ENCODE results near the gene CHRNA4.

Gene CHRNA4

DNA sequence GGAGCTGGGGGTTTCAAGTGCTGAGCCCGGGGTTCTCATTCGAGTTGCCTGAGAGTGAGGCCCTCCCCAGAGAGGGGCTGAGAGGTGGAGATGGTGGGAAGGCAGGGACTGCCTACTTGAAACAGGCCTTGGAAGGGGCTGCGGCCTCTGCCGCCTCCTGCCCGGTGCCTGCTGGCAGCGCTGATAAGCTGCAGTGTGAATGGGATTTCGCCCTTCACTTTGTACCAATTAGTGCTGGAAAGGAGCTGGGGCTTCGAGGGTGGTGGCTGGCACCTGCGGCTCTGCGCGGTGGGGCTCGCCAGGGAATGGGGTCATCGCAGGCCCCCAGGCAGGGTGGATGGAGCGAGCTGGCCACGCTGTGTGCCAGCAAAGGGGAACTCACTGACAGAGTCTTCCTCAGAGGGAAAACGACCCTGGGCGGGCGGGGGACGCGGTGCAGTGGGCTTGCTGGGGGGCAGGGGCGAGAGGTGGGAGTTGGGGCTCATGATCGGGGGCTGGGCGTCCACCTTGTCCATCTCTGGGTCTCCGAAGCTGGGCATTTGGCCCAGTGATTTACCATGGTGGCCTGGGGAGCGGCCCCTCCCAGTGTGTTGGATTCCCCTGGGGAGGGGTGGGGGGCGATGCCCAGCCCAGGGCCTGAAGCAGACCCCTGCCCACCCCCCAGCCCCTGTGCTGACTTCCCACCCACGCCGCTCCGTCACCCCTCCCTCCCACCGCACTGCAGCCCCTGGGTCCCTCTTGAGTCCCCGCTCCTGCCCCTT lies 45.2 kb downstream of the CHRNA4 start:
- in situ Hi-C loops (cut with MboI; ENCODE audit: low pct_unique_long_range_greater_than_20kb, low sequenced_read_pairs, unreplicated experiment), result no loop called here
- no peak for DNase-seq (ENCODE audit: low spot score)
- TF ChIP-seq, protein P1, sequence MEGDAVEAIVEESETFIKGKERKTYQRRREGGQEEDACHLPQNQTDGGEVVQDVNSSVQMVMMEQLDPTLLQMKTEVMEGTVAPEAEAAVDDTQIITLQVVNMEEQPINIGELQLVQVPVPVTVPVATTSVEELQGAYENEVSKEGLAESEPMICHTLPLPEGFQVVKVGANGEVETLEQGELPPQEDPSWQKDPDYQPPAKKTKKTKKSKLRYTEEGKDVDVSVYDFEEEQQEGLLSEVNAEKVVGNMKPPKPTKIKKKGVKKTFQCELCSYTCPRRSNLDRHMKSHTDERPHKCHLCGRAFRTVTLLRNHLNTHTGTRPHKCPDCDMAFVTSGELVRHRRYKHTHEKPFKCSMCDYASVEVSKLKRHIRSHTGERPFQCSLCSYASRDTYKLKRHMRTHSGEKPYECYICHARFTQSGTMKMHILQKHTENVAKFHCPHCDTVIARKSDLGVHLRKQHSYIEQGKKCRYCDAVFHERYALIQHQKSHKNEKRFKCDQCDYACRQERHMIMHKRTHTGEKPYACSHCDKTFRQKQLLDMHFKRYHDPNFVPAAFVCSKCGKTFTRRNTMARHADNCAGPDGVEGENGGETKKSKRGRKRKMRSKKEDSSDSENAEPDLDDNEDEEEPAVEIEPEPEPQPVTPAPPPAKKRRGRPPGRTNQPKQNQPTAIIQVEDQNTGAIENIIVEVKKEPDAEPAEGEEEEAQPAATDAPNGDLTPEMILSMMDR (IDR thresholded peaks at IDR 0.05; ENCODE audit: extremely low read depth, insufficient read depth, missing control alignments), result no peak

DNA sequence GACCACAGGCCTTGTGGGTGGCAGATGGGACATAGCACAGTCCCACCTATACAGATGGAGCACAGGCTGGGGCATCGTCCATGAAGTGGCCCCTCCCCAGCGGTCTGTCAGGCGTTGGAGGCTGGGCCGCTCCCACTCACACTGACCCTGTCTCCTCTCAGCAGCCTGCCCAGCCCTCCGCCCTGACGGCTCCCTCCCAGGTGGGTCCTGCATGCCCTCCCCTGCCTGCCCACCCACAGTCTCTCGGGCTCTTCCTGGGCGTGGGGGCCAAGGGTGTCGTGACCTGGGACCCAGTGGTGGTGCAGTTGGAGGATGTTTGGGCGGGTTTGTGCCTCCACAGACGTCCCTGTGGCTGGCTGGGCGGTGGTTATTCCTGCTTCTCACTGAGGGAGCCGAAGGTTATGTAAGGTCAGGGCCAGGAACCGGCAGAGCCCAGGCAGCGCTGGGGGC lies 45.9 kb downstream of the CHRNA4 start:
- TF ChIP-seq, protein P1 (IDR thresholded peaks at IDR 0.05; ENCODE audit: extremely low read depth, insufficient read depth, missing control alignments), result no peak
- no peak for DNase-seq (ENCODE audit: low spot score)
- in situ Hi-C loops (cut with MboI; ENCODE audit: low pct_unique_long_range_greater_than_20kb, low sequenced_read_pairs, unreplicated experiment), result no loop called here

DNA sequence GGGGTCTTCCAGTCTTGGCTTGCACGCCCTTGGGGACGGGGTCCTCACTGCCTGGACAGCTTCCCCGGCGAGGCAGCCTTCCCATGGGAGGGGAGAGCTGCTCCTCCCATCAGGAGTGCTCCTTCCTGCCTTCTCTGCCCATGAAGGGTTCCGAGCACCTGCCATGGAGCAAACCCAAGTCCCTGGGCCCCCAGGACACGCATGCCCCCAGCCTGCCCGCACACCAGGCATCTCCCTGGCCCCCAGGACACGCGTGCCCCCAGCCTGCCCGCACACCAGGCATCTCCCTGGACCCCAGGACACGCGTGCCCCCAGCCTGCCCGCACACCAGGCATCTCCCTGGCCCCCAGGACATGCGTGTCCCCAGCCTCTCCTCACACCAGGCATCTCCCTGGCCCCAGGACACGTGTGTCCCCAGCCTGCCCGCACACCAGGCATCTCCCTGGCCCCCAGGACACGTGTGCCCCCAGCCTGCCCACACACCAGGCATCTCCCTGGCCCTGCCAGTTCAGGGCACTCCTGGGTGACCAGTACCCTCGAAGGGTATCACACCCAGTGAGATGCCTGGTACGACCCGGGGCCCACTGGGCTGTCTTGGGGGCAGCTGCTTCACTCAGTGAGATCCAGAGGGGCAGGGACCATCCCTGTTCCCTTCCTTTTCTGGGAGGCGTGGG lies 46.4 kb downstream of the CHRNA4 start:
- DNase-seq (ENCODE audit: low spot score), result no peak
- in situ Hi-C loops (cut with MboI; ENCODE audit: low pct_unique_long_range_greater_than_20kb, low sequenced_read_pairs, unreplicated experiment), result no loop called here
- TF ChIP-seq, protein P1 (IDR thresholded peaks at IDR 0.05; ENCODE audit: extremely low read depth, insufficient read depth, missing control alignments), result no peak

DNA sequence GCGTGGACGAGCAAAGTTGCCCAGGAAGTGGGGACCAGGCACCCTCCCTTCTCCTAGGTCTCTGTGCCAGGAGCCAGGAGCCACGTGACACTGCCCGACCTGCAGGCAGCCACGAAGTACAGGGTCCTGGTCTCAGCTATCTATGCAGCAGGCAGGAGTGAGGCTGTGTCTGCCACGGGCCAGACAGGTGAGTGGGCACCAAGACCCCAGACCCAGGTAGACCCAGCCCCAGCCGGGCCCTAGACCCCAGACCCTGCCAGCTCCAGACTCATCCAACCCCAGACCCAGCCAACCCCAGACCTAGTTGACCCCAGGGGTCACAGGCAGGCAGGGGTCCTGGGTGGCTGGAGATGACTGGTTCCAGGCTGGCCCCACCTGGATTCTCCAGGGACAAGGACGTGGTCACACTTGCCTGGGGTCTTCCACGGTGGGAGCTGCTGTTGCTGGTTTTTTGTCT lies 47.1 kb downstream of the CHRNA4 start:
- TF ChIP-seq, protein P1 (IDR thresholded peaks at IDR 0.05; ENCODE audit: extremely low read depth, insufficient read depth, missing control alignments), result no peak
- DNase-seq (ENCODE audit: low spot score), result no peak
- in situ Hi-C loops (cut with MboI; ENCODE audit: low pct_unique_long_range_greater_than_20kb, low sequenced_read_pairs, unreplicated experiment), result no loop called here

DNA sequence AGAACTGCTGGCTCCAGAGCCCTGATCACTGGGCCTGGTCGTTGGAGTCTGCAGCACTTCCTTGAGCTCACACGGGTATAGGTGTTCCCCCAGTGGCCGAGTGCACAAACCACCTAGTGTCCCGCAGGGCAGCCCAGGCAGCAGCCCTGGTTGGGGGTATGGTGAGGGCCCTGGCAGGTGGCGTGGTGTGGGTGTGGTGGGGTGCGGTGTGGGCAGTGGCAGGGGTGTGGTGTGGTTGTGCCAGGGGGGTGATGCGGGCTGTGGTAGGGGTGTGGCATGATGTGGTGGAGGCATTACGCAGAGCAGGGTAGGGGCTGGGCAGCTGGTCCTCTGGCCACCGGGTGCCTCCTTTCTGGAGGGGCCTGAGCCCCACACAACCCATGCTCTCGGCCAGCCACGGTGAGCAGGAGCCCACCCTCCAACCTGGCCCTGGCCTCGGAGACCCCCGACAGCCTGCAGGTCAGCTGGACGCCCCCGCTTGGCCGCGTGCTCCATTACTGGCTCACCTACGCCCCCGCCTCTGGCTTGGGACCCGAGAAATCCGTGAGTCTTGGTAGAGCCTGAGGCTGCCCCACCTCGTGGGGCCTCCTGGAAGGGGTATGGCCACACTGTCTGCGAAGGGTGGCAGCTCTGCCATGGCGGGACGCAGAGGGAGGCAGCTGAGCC lies 47.7 kb downstream of the CHRNA4 start:
- in situ Hi-C loops (cut with MboI; ENCODE audit: low pct_unique_long_range_greater_than_20kb, low sequenced_read_pairs, unreplicated experiment), result no loop called here
- TF ChIP-seq, protein P1 (IDR thresholded peaks at IDR 0.05; ENCODE audit: extremely low read depth, insufficient read depth, missing control alignments), result no peak
- DNase-seq (ENCODE audit: low spot score), result no peak

DNA sequence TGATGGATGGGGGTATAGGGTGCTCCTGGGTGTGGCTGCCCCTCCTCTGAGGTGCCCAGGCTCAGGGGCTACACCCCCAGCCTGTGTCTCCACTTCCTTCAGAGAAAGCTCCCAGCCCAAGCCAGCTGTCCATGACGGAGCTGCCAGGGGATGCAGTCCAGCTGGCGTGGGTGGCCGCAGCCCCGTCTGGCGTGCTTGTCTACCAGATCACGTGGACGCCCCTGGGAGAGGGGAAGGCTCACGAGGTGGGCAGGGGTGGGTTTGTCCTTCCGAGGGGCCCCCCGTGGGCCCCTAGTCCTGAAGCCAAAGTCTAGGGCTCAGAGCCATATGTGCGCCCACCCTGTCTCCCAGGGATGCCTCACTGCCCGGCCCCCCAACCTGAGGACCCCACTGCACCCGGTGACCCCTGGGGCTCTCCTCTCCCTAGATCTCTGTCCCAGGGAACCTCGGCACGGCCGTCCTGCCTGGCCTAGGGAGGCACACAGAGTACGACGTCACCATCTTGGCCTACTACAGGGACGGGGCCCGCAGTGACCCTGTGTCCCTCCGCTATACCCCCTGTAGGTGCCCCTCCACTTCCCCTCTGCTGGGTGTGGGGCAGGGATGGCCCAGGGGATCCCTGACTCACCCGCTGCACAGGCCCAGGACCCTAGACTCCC lies 48.3 kb downstream of the CHRNA4 start:
- DNase-seq (ENCODE audit: low spot score), result no peak
- in situ Hi-C loops (cut with MboI; ENCODE audit: low pct_unique_long_range_greater_than_20kb, low sequenced_read_pairs, unreplicated experiment), result no loop called here
- TF ChIP-seq, protein P1 (IDR thresholded peaks at IDR 0.05; ENCODE audit: extremely low read depth, insufficient read depth, missing control alignments), result no peak
